GM10248 (cell line): Measurements from ENCODE around the gene RSPH6A.
A peak's percentile ranks its signal among the peaks of the same experiment; 100 is the strongest.

Experiments
- CTCF ChIA-PET: fragments of 300-600 bp; sonication (Branson Sonifier 250); formaldehyde crosslinking; extraction: SDS; loops from one replicate; lab custom pipeline; 2021; ENCODE audit warnings: antibody characterized with exemption; lab: Yijun Ruan, JAX
- POLR2A ChIA-PET: fragments of 350-650 bp; sonication (Branson Sonifier 250); formaldehyde crosslinking; extraction: SDS; loops from one replicate; lab custom pipeline; 2020; ENCODE audit warnings: antibody characterized with exemption; lab: Yijun Ruan, JAX
- DNase-seq: peaks from one replicate; pipeline ENCODE4 v3.0.0; 2012; ENCODE audit errors: extremely low spot score
- TF ChIP-seq, protein P1 (sequence below): IDR thresholded peaks from 2 replicates; pipeline ENCODE4 v1.5.1; 2012; ENCODE audit warnings: mild to moderate bottlenecking, low read depth; ENCODE audit errors: extremely low read depth, missing control alignments, control extremely low read depth

The RSPH6A gene

DNA sequence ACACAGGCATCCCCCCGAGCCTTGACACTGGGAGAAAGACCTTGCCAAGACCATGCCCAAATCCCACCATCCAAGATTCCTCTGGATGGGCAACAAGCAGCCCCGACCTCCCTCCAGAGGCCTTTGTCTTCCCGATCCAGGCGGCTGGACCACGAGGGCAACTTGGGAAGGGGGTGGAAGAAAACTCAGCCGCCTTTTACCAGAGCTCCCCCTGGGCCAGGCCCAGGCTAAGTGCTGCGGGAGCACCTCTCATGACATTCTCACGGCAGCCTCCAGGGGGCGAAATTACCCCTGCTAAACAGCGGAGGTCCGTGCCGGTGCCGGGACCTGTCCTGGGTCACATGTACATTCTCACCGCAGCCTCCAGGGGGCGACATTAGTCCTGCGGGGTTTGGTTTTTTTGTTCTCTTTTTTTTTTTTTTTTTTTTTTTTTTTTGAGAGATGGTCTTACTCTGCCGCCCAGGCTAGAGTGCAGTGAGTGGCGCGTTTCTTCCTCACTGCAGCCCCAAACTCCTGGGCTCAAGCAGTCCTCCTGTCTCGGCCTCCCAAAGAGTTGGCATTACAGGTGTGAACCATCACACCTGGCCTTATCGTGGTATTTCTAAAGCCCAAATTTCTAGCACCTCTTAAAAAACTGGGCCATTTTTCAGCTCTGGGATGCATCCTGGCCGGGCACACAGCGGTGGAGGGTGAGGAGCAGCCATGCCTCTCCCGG lies 2.1 kb upstream of the RSPH6A start:
- TF ChIP-seq, protein P1, sequence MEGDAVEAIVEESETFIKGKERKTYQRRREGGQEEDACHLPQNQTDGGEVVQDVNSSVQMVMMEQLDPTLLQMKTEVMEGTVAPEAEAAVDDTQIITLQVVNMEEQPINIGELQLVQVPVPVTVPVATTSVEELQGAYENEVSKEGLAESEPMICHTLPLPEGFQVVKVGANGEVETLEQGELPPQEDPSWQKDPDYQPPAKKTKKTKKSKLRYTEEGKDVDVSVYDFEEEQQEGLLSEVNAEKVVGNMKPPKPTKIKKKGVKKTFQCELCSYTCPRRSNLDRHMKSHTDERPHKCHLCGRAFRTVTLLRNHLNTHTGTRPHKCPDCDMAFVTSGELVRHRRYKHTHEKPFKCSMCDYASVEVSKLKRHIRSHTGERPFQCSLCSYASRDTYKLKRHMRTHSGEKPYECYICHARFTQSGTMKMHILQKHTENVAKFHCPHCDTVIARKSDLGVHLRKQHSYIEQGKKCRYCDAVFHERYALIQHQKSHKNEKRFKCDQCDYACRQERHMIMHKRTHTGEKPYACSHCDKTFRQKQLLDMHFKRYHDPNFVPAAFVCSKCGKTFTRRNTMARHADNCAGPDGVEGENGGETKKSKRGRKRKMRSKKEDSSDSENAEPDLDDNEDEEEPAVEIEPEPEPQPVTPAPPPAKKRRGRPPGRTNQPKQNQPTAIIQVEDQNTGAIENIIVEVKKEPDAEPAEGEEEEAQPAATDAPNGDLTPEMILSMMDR = peak; percentile 96
- DNase-seq = peak; percentile 99
- ChIA-PET CTCF (interaction anchor here (0.6 to 7.1 kb wide), 54 partner anchors 11 to 448 kb away, joined by 3 to 113 read pairs (median 6); partner anchors contain the start of genes CCDC61, DMPK, DMWD and FOXA3), POLR2A (interaction anchor here (0.5 to 0.7 kb wide), 2 partner anchors 8 to 15 kb away, joined by 3 read pairs; no protein-coding TSS in a partner anchor)

DNA sequence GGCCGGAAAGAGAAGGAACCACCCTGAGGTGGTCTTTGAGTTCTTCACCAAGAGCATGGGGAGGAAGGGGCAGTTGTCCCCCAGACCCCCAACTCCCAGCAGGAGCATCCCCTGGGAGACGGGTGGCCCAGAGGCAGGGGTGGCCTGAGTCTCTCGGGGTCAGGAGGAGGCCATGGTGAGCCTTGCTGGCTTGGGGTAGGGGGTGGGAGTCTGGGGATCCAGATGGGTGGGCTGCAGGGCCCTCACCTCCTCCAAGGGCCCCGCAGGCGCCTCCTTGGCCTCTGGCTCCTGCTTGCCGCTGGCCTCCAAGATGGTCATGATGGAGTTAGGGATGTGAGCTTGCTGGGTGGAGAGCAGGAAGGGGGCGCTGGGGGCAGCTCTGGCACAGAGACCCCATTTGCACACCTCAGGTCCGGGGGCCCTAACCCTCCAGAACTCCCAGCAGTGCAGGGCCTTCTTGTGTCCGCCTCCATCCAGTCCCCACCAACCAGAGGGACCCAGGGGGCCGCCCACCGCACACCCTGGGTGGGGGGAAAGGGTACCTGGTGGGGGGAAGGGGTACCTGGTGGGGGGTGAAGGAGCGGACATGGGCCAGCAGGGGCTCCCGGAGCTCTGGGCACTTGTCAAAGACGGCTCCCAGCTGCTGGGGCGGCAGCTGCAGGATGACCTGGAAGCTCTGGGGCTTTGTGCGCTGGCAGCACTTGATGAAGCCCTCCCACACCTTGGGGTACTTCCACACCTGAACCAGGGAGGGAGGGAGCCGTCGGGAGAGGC lies 1.3 kb upstream of the RSPH6A start:
- ChIA-PET CTCF (interaction anchor here (0.6 to 7.1 kb wide), 53 partner anchors 11 to 449 kb away, joined by 3 to 113 read pairs (median 6); partner anchors contain the start of genes CCDC61, DMPK, DMWD and FOXA3), POLR2A (interaction anchor here (0.5 to 0.7 kb wide), 2 partner anchors 7 to 15 kb away, joined by 3 read pairs; no protein-coding TSS in a partner anchor)
- TF ChIP-seq, protein P1 = no peak
- DNase-seq = no peak

DNA sequence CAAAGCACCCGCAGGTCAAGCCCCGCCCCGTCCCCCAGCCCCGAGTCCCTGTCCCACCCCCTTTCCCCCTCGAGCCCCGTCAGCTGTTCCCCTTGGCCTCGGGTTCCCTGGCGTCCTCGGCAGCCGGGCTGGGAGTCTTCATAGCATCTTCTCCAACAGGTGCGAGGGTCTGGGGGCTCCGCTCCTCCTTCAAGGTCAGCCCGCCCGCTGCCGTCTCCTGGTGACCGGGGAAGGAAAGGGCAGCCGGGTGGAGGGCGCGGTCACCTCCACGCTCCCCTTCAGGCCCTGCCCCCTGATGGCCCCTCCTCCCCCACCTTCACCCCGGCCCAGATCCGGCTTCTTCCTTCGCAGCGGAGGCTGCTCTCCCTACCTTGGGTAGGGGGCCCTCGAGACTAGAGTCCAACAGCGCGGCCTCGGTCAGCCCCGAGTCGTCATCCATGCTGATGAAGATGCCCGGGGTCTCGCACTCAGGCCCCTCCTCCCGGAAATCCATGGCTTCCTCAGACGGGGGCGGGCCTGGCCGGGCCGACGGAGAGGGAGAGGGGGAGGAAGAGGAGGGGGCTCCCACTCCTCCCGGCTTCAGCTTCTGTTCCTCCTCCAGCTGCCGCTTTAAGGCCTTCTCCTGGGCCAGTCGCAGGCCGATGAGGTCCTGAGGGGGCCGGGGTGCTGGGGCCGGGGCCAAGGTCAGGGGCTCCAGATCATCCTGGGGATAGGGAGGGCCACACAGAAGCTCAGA lies 541 bp upstream of the RSPH6A start:
- ChIA-PET CTCF (interaction anchor here (1.2 to 7.1 kb wide), 11 partner anchors 12 to 122 kb away, joined by 3 to 113 read pairs (median 17); partner anchors contain the start of genes FOXA3, QPCTL, SIX5 and SYMPK), POLR2A (no interaction called here)
- DNase-seq = no peak
- TF ChIP-seq, protein P1 = no peak

DNA sequence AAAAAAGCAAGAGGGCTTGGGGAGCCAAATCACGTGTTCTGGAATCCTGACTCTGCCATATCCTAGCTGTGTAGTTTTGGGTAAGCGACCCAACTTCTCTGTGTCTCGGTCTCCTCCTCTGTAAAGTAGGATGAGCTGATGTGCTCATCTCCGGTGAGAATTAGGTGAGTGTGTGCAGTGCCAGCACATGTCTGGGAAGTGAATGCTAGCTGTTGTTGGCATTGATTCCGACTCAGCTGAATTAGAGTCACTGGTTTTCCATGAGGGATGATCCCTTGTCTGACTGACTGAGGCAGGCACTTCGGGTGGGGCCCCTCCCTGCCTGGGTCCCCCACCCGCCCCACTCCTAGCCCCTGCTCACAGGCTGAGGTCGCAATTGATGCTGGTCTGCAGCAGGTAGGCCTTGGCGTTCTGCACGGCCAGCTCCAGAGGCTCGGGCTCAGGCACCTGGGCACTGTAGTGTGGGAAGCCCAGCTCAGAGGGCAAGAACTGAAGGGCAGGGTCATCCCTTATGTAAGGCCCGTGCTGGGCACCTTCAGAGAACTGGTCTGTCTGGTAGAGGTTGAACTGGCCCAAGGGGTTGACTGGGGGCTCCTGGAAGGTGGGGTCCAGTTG lies 835 bp downstream of the RSPH6A start:
- DNase-seq = no peak
- ChIA-PET CTCF (interaction anchor here (0.8 to 7.1 kb wide), 6 partner anchors 10 to 45 kb away, joined by 3 to 113 read pairs (median 4); partner anchors contain the start of gene SIX5), POLR2A (no interaction called here)

DNA sequence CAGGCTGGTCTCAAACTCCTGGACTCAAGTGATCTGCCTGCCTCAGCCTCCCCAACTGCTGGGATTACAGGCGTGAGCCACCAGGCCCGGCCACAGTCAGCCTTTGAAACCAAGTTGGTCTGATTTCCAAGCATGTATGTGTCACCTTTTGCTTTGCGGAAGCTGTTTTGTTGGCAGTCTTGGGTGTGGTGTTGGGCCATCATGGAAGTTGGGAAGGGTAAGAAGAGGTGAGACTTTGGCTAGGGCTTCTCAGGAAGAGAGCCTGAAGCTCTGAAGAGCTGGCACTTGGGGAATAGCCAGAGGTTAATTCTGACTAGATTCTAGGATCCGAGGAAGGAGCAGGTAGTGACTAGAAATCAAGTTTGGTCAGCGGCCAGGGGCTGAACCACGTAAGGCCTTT lies 2.8 kb downstream of the RSPH6A start:
- DNase-seq = no peak
- ChIA-PET CTCF (interaction anchor here (2.4 kb wide), 2 partner anchors 13 to 43 kb away, joined by 11 to 12 read pairs; partner anchors contain the start of gene SIX5), POLR2A (interaction anchor here (0.6 kb wide), 1 partner anchor 17 kb away, joined by 3 read pairs; no protein-coding TSS in a partner anchor)
- TF ChIP-seq, protein P1 = no peak

More for the DNA sequence above, 835 bp downstream of the RSPH6A start:
- TF ChIP-seq, protein P1 = no peak
